Stimulated activated naive CD4-positive, alpha-beta T cell (primary cell): ENCODE data around the gene RETN.

Experiments used
- DNase-seq, 6 experiments: peaks; one replicate each; lab custom pipeline; 2025; lab: John Stamatoyannopoulos, UW

The RETN gene, protein sequence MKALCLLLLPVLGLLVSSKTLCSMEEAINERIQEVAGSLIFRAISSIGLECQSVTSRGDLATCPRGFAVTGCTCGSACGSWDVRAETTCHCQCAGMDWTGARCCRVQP

DNA sequence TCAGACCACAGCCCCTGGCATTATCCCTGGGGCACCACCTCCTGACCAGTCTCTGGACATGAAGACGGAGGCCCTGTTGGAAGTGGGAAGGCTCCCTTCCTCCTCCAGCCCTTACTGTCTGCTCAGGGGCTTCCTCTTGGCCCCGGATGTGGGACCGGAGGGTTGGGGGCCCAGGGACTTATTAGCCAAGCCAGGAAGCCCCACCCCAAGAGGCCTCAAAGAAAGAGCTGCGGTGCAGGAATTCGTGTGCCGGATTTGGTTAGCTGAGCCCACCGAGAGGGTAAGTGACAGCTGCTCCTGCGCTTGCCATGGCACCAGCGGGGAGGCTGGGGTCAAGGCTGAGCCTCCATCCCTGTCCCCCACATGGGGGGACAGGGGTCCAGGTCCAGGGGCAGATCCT lies at the start of gene RETN:
RETN (plus strand) TSS at position 208 of the 400 bp plus-strand sequence. CDS start 278 bp downstream, outside the sequence.
- no peak for DNase-seq

DNA sequence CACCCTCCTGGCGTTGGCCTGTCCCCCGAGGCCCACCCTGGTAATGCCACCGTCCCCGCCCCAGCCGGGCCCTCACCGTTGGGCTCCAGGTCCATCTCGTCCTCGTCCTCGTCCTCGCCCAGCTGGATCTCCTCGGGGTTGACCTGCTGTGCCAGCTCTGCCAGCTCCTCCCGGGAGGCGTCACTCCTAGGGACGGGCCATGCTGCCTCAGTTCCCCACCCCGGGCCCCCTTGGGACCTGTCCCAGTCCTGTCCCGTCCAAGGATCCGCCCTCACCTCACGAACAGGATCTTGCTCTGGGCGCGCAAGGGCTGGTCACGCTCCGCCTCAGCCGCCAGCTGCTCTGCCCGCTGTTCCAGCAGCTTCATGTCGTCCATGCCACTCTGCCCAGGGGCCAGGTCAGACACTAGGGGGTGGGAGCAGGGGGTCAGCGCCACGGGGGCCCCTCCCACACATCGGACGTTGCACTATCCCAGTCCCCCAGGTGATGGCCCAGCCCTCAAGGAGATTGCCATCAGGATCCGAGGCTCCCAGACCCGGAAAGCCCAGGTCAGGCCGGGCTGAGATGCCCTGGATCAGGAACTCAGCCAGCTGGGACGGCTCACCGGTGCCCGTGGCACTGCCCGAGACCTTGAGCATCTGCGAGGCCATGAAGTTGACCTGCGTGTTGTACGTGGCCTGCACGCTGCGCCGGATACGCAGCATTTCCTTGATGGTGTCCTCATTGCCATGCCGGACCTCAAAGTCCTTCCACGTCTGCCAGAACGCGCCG lies 49.0 kb upstream of the RETN start:
- DNase-seq = no peak

DNA sequence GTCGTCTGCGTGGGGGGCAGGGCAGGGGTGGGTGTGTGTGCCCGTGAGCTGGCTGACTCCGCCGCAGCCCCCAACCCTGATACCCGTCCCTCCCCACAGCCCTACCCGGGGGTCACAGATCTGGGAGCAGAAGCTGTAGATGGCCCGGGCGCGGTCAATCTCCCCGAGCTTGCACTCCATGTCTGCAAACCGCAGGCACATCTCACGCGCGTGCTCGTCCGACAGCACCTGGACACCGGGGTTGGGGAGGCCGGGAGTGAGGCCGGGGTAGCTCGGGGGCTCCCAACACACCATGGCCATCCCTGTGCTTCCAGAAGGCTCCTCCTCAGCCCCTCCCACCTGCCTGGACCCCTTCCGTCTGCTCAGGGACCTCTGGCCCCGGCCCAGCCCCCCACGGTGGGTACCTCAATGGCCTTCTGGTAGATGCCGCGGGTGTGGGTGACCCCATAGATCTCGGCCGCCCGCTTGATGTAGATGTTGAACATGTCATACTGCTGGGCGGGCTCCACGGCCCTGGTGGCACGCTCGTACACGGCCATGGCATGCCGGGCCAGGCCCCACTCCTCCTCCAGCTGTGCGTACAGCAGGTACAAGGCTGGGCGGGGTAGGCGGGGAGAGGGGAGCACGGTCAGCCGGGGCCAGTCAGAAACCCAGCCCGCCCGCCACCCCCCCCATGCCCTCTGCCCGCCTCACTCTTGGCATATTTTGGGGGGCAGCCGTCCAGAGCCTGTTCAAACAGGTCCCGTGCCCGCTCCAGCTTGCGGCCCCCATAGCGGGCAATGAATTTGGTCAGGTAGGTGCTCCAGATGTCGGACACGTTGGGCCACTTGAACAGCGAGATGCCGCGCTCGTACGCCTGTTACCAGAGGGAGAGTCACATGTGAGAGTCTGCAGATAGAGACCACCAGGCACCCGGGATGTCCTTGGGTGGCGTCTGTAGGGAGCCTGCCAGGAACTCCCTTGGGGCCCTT lies 48.1 kb upstream of the RETN start:
- DNase-seq = no peak

DNA sequence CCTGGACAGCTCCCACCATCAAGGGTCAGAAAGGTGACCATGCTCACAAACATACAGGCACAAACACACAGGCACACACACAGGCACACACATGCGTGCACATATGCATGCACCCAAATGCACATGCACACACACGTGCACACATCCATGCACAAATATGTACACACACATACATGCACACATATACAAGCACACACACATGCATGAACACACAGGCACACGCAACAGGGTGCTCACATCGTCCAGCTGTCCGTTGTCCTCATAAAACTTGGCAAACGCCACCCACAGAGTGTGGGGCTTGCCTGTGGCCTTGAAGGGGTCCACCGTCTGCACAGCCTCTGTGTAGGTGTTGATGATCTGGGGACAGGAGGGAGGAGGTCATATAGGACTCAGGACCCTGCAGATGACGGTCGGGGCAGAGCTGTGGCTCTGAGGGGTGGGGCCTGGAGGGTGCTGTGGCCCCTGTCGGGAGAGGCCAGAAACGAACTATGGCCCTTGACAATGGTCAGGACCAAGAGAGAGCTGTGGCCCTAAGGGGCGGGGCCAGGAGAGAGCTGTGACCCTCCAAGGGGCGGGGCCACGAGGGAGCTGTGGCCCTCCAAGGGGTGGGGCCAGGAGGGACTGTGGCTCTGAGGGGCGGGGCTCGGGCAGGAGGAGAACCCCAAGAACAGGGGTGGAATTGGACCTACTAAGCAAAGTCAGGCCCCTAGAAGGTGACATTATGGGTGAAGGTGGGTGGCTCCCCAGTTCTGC lies 45.7 kb upstream of the RETN start:
- DNase-seq = no peak

DNA sequence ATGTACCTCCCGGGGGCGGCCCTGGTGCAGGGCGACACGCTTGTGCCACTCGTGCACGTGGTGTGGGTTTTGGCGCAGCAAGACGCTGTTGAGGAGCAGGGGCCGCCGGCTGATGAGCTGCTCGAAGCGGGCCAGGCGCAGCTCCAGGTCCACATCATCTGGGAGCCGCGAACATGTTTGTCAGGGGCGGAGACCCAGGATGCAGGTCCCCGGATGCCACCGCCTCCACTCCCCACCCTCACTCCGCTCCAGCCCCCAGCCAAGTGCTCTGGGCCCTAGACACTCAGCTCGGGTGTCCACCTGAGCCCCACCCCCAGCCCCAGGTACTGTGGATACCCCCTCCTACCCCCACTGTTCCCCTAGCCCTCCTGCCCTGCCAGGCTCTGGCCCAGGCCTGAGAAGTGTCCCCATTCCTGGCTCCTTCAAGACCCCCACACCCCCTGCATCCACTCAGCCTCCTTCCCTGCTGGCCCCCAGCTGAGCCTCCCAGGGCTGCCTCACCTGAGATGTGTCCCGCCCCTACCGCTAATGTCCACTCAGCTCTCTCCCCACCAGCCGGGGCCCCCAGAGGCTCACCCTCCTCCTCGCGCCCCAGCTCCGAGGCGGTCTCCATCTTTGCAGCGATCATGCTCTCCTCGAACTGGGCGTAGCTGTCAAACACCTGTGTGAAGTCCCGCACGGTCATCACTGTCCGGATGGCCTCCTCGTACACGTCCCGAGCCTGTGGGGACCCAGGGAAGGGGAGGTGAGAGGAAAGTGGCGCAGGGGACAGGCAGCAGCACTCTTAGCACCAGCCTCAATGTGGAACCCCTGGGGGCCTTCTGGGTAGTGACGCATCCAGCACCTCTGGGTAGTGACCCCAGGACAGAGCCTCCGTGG lies 44.9 kb upstream of the RETN start:
- DNase-seq = no peak

DNA sequence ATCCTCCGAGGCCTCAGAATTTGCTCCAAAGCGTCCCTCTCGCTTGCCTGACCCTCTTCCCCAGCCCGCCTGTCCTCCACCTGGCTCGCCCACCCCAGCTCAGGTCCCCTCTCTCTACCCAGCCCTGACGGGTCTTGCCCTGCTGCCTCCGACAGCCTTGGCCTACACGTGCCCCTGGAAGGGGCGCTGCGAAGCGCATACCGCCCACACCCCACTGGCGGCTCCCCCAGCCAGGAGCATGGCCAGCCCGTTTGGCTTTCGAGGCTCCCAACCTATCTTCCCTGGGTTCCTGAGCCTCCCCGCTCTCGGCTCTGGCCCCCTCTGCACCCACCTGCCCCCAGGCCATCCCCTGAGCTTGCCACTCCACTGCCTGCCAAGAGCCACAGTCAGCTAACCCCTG lies 44.0 kb upstream of the RETN start:
- no peak for DNase-seq

DNA sequence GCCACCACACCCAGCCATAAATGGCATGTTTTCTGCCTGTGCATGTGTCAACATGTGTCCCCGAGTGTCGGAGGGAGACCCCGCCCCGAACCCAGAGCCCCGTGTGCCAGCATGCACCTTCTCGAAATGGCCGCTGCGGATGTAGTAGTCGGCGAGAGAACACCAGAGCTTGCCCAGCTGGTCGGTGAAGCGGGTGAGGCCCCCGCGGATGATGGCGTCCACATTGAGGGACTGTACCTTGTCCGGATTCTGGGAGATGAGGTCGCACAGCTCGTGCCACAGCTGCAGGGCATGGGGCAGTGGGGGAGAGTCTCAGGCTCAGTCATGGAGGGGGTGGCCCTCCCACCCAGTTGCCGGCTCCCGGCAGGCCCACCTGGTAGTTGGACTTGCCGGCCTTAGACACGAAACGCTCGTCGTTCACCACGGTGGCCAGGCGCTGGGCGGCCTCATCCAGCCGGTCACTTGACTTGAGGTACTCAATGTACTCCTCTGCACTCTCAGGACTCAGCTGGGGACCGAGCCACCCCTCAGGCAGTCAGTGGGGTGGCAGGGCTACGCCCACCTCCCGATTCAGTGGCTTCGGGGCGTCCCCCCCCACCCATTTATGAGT lies 43.0 kb upstream of the RETN start:
- DNase-seq = no peak

DNA sequence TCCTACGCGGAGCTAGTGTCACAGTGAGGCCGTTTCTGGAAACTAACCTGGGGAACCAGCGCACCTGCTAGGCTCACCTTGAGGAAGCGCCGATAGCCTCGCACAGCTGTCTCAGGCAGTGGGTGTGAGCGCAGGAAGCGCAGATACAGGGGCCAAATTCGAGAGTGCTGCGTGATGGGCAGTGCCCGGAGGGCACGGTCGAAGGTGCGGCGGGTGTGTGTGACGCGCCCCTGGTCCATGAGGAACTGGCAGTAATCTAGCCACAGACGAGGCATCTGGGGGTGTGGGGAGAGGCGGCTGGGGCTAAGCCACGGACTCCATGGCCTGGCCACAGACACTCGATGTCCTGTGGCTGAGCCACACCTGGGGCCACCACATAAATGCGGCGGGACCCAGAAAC lies 41.7 kb upstream of the RETN start:
- DNase-seq = no peak

DNA sequence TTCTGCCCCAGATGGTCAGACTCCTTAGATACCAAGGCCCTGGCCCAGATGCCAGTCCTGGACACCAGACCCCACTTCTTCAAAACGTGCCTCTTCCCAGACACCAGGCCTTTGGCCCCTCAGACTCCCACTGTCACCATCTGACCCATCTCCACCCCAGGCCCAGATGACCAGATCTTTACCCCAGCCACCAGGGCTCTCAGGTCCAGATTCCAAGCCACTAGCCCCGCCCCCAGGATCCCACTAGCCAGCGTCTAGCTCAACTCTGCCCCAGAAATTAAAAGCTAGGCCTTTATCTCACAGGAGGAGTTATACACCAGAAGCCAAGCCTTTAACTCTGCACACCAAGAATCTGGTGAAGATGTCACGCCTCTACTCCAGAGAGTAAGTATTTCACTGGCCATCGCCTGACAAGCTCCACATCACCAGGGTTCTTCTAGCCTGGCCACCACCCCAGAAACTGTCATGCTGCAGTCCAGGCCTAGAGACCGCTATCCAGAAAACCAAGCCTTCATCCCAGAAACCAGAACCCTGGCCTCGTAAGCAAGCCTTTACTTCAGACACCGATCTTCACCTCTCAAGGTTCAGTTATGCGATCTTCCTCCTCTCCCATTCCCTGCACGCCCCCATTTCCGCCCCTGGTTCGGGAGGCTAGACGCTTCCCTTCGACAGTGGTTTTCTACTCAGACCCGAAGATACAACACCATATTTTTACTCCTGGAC lies 40.1 kb upstream of the RETN start:
- peak in 1 of 6 experiments; percentile 39 for DNase-seq

DNA sequence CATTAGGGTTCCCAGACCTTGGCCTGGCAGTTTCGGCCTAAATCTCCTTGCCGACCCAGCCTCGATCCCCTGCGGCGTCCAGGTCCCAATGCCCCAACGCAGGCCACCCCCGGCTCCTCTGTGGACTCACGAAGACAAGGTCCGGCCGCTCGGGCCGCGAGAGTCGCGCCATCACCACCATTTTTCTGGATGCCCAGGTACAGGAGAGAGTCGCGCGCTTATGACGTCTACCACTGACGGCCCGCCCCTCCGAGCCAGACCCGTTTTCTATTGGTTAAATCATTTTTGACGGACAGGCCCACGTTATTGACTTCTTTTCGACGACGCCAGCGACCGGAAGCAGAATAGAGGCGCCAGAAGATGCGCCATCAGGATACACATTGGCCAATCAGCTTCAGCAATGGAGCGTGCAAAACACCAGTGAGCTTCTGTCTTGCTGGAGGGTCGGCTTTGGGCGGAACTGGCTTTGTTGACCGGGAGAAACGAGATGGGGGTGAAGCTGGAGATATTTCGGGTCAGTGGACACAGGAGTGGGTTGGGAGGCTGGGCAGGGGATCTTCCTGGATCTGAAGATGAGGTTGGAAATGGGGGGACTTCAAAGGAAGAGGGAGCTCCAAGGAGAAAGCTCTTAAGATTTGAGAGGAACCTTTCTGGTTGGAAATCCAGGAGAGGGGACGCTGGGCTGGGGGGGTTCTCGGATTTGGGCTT lies 39.3 kb upstream of the RETN start, which contains the start of the genes PET100 and XAB2:
PET100 (plus strand) TSS at position 447 of the 708 bp plus-strand sequence; CDS start at position 488, 41 bp downstream.
XAB2 (minus strand) TSS at position 199 of the 708 bp plus-strand sequence; CDS start at position 181, 18 bp downstream.
- peak; percentile 85 to 97 (median 95) for DNase-seq

DNA sequence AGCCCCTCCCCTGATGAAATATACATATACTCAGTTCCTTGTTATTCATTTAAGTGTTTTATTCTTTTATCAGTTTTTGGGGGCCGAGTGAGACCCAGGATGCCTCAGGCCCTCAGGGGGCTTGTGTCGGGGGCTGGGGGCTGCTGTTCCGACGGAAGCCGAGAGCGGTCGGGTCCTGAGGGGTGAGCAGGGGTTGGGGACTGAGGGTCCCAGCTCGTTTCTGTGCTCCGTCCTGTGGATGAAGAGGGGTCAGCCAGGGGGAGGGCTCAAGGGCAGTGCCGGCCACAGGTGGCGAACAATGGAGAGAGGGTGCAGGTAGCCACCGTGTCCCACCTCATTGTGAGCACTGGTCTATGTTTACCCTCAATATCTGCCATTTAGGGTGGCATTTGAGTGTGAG lies 37.3 kb upstream of the RETN start:
- DNase-seq = no peak

DNA sequence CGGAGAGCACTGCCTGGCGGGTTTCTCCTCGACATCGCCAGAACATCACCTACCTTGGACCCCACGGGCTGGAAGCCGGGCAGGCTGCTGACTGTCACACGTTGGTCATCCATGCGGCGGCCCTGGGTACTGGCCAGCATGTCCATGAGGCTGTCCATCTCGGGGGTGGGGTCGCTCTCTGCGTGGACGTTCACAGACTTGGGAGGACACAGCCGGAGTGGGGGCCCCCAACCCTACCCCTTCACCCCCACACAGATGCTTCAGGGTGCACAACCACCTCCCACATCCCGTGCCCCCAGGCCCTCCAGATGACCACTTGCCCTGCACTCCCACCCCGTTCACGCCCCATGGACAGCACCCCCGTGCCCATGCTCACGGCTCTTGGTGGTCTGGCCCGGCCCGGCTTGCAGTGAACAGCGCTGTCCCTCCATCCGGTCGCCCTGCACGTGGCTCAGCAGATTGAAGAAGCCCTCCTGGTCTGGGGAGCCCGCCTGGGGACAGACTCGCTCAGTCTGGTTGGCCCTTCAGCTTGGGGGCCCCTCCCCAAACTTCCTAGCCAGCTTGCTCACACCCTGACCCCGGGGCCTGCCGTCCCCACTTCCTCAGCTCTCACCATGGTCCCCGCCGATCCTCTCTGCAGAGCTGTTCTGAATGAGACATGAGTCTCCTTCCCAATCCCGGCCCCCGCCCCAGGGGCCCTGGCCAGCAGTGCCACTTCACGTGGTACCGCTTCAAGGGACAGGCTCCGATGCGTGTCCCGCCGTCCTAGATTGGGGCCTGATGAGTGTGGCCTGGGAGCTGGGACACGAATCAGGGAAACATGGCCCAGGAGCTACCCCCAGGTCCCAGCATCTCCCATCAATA lies 36.3 kb upstream of the RETN start:
- no peak for DNase-seq

DNA sequence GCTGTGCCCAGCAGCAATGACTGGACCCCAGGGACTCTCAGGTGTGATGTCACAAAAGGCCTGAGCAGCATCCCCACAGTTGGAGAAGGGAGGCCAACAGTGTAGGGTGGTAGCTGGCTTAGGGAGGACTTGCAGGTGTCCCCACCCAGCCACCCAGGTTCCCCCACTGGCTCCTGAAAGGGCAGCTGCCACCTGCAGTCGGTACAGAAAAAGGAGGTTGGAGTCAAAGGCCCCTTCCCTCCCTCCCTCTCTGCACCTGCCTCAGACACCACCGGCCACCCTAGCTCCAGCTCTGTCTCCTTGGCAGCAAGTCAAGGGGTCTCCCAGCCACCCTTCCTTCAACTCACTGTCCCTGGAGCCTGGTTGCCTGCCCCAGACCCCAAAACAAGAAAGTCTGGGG lies 35.2 kb upstream of the RETN start, which contains the start of gene PCP2:
PCP2 (minus strand) TSS at position 22 of the 400 bp plus-strand sequence. CDS start 262 bp downstream, outside the sequence.
- DNase-seq = no peak

DNA sequence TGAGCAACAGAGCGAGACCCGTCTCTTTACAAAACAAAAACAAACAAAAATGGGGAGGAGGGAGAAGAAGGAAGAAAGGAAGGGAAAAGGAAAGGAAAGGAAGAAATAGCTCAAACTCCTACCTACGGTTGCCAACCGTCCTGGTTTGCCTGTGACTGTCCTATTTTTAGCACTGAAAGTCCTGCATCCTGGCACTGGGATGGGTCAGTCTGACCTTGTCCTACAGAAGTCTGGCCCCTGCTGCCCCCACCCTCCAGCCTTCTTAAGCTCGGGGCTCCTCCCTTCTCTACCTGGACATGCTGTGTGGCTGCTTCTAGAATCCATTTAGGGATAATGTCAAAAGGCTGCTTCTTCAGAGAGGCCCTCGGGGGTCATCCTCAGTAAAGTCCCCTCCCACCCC lies 33.2 kb upstream of the RETN start:
- DNase-seq = no peak

DNA sequence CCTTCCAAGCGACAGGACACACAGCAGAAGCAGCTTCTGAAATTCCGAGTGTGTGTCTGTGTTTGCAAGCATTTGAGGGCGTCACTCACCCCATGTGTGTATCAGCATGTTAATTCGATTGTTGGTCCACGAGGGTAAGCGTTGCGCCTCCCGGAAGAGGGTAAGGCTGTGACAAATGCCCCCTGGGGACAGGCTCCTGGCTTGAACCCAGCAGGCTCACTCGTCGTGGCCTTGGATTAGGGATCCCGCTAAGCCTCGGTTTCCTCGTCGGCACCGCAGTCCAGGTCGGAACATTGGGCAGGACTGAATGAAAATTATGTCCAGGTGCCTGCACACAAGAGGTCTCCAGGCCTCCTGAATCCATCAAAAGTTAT lies 32.5 kb upstream of the RETN start:
- DNase-seq = no peak

DNA sequence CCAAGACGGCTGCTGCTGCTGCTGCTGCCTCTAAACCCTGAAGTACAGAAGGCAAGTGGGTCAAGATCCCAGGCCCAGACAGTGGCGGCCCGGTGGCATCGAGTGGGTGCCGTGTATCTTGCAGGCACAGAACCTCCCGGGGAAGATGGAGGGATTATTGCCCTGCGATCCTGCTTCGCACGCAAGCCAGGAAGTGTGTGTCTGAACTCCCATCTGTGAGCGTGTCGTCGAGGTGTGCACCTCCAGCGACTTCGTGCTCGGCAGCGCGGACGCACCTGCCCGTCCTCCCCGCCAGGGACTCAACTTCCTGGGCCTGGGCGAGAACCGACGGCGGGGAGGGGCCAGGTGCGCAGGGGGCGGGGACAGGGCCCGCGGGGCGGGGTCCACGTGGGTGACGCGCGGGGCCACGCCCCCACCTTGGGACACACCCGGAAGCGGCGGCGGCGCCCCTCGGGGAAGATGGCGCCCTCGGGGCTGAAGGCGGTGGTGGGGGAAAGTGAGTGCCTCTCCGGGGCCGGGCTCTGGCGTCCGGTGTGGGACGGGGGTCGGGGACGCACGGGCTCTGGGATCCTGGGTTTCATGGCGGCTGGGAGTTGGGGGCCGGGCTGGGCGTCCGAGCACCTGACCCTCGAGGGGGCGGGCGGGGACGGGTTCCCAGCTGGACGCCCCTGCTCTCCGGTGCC lies 32.0 kb upstream of the RETN start, which contains the start of gene STXBP2:
STXBP2 (plus strand) TSS at position 420 of the 683 bp plus-strand sequence; CDS start at position 460, 40 bp downstream.
- DNase-seq = peak; percentile 89 to 95 (median 94)
